ENCODE data around the gene PIP5K1B.

GRCh38 chr9:68728731-68729130, 23.7 kb downstream of the PIP5K1B start:
- TF ChIP-seq POLR2A (IDR thresholded peaks at IDR 0.05; ENCODE audit: low read depth, low read length): no peak
- no peak for TF ChIP-seq TAF1 (IDR thresholded peaks at IDR 0.05; ENCODE audit: borderline replicate concordance, low read depth, low read length)
- TF ChIP-seq POLR2AphosphoS5 (IDR thresholded peaks at IDR 0.05; ENCODE audit: low read depth, low read length): no peak
